T-cell (primary cell): Measurements from ENCODE around the gene CILP2. TPM values are rescaled to one million over a fixed set of nuclear protein-coding genes. Genes with fewer than 3 reads are reported as not detected.

Source experiments
- ATAC-seq, 4 experiments: fragments of 200-7000 bp in 3 of 4; fragments of 150-1000 bp in 1 of 4; cut with Tn5 transposase; replicated peaks in 1 of 4; 1 replicate in 3 of 4; 2 replicates in 1 of 4; pipeline ENCODE4 v1.10.0; 2021; ENCODE audit warnings: moderate library complexity in 3 of 4, mild to moderate bottlenecking in 2 of 4, moderate number of reproducible peaks in 1 of 4
- CTCF ChIA-PET, 2 donors: fragments of 300-600 bp; sonication (Branson Sonifier 250); formaldehyde crosslinking; loops; one replicate each; lab custom pipeline; 2022; ENCODE audit warnings: antibody characterized with exemption in 2 of 2; lab: Charles Lee
- POLR2A ChIA-PET, 2 donors: fragments of 300-600 bp; sonication (Branson Sonifier 250); formaldehyde crosslinking; loops; one replicate each; lab custom pipeline; 2022; ENCODE audit warnings: antibody characterized with exemption in 2 of 2; lab: Charles Lee
- DNase-seq, 35 experiments: peaks; one replicate each; pipeline versions ENCODE4 v3.0.0 to v3.0.0-alpha.2; 2013 to 2023
- H3K27ac ChIP-seq: one replicate; pipeline ENCODE4 v1.5.1; 2013; ENCODE audit warnings: low read length
- H3K27me3 ChIP-seq, 2 experiments: replicated peaks in 1 of 2; 1 replicate in 1 of 2; 2 replicates in 1 of 2; pipeline versions ENCODE4 v1.6.1 to v1.7.0; 2013; ENCODE audit warnings: low read length in 1 of 2, mixed read lengths in 1 of 2; ENCODE audit not compliant: control insufficient read depth in 2 of 2, insufficient read depth in 2 of 2; ENCODE audit errors: extremely low read depth in 1 of 2
- H3K36me3 ChIP-seq, 2 donors: 1 replicate in 1 of 2; 2 replicates in 1 of 2; pipeline versions ENCODE4 v1.6.1 to v1.7.0; 2013; ENCODE audit warnings: low read length in 1 of 2; ENCODE audit not compliant: control insufficient read depth in 2 of 2, insufficient read depth in 1 of 2; ENCODE audit errors: extremely low read depth in 1 of 2
- H3K4me1 ChIP-seq, 2 experiments: 1 replicate in 1 of 2; 2 replicates in 1 of 2; pipeline versions ENCODE4 v1.6.1 to v1.7.0; 2013; ENCODE audit warnings: low read length in 2 of 2, mixed read lengths in 1 of 2; ENCODE audit not compliant: insufficient read depth in 2 of 2, control insufficient read depth in 1 of 2; ENCODE audit errors: extremely low read depth in 1 of 2
- H3K4me3 ChIP-seq, 2 donors: 1 replicate in 1 of 2; 2 replicates in 1 of 2; pipeline versions ENCODE4 v1.5.1 to v1.7.0; 2013; ENCODE audit warnings: mild to moderate bottlenecking in 2 of 2, low read length in 1 of 2, moderate library complexity in 1 of 2; ENCODE audit not compliant: control insufficient read depth in 1 of 2; ENCODE audit errors: extremely low read depth in 1 of 2
- H3K9me3 ChIP-seq: 2 replicates; pipeline ENCODE4 v1.7.0; 2013
- H3K27ac Mint-ChIP-seq, 2 donors: one replicate each; pipeline ENCODE4 v1.8.0; 2020 to 2021; ENCODE audit warnings: mild to moderate bottlenecking in 2 of 2, mixed read lengths in 2 of 2
- H3K27me3 Mint-ChIP-seq, 2 donors: one replicate each; pipeline ENCODE4 v1.8.0; 2021 to 2022; ENCODE audit warnings: mixed read lengths in 2 of 2
- H3K36me3 Mint-ChIP-seq: one replicate; pipeline ENCODE4 v1.8.0; 2021; ENCODE audit warnings: mixed read lengths
- H3K4me1 Mint-ChIP-seq, 3 donors: one replicate each; pipeline ENCODE4 v1.8.0; 2020 to 2022; ENCODE audit warnings: mixed read lengths in 3 of 3, mild to moderate bottlenecking in 1 of 3
- H3K4me3 Mint-ChIP-seq, 3 donors: one replicate each; pipeline ENCODE4 v1.8.0; 2020 to 2022; ENCODE audit warnings: mild to moderate bottlenecking in 3 of 3, mixed read lengths in 3 of 3, moderate library complexity in 3 of 3
- H3K9me3 Mint-ChIP-seq, 3 donors: one replicate each; pipeline ENCODE4 v1.8.0; 2020 to 2022; ENCODE audit warnings: mixed read lengths in 3 of 3
- WGBS: methylation state at CpG from one replicate; pipeline ENCODE4 v1.1.5; 2013; ENCODE audit warnings: missing lambda C conversion rate; ENCODE audit not compliant: insufficient coverage; 5-methylcytosine and 5-hydroxymethylcytosine counted together
- total RNA-seq, 35 experiments: library from RNA in 6 of 35; stranded (reverse) in 6 of 35; fragments of 120-200 nt in 1 of 35; gene quantifications; one replicate each; pipeline versions ENCODE4 v1.2.1 to v1.2.4 and lab custom pipeline; 2013 to 2026

Gene CILP2
- total RNA-seq, 5 donors from 2014 or later (not counting 1 experiment from before 2014, with no cell fraction given), result 0.23 to 1.3 (median 0.41) TPM

GRCh38 chr19:19550972-19551852, 13.1 kb downstream of the CILP2 start:
- H3K36me3 ChIP-seq, result no peaks in the 10 kb centered on the region
- Mint-ChIP-seq H3K4me1 (peaks cover 0 to 4% (median 3%) of the 10 kb centered on the region in 3 donors), H3K27ac (no peak overlapping the region), H3K27me3 (no peaks in the 10 kb centered on the region), H3K9me3 (no peaks in the 10 kb centered on the region), H3K36me3 (no peaks in the 10 kb centered on the region), H3K4me3 (no peak overlapping the region)
- H3K27ac ChIP-seq, result no peak overlapping the region
- ATAC-seq, result no peak
- H3K9me3 ChIP-seq, result no peaks in the 10 kb centered on the region
- peaks cover 0 to 10% of the 10 kb centered on the region in 2 experiments for H3K4me1 ChIP-seq
- 97% methylated on average over 9 of the region's 10 CpGs for WGBS
- H3K4me3 ChIP-seq, result no peak overlapping the region
- peaks cover 0 to 34% of the 10 kb centered on the region in 2 experiments for H3K27me3 ChIP-seq
- DNase-seq, result no peak
- ChIA-PET CTCF (interaction anchor here in 1 of 2 donors (1.3 kb wide), 1 partner anchor 19 kb away, joined by 4 read pairs; no protein-coding TSS in a partner anchor), POLR2A (no interaction called here)

GRCh38 chr19:19551853-19552192, 13.8 kb downstream of the CILP2 start:
- no peak overlapping the region for H3K27ac Mint-ChIP-seq
- Histone ChIP-seq H3K4me3 (no peak overlapping the region), H3K36me3 (no peaks in the 10 kb centered on the region), H3K4me1 (peaks cover 0 to 10% of the 10 kb centered on the region in 2 experiments), H3K27me3 (peaks cover 0 to 33% of the 10 kb centered on the region in 2 experiments), H3K9me3 (no peaks in the 10 kb centered on the region), H3K27ac (no peak overlapping the region)
- H3K27me3 Mint-ChIP-seq, result no peaks in the 10 kb centered on the region
- CTCF ChIA-PET, result interaction anchor here in 1 of 2 donors (1.3 kb wide), 1 partner anchor 19 kb away, joined by 4 read pairs; no protein-coding TSS in a partner anchor
- 92% methylated on average over 14 of the region's 14 CpGs for WGBS
- no peaks in the 10 kb centered on the region for H3K9me3 Mint-ChIP-seq
- no peaks in the 10 kb centered on the region for H3K36me3 Mint-ChIP-seq
- peaks cover 0 to 4% (median 3%) of the 10 kb centered on the region in 3 donors for H3K4me1 Mint-ChIP-seq
- H3K4me3 Mint-ChIP-seq, result no peak overlapping the region
- DNase-seq (no peak), ATAC-seq (no peak)
- POLR2A ChIA-PET, result no interaction called here

- Mint-ChIP-seq H3K9me3 (no peaks in the 10 kb centered on the region), H3K27ac (no peak overlapping the region), H3K4me3 (no peak overlapping the region), H3K27me3 (no peaks in the 10 kb centered on the region), H3K36me3 (no peaks in the 10 kb centered on the region), H3K4me1 (peaks cover 0 to 4% (median 3%) of the 10 kb centered on the region in 3 donors)
- DNase-seq (peak in 7 of 35 experiments; percentile 17 to 47 (median 26)), ATAC-seq (peak in 2 of 4 experiments; percentile 31 to 53)
- H3K9me3 ChIP-seq, result no peaks in the 10 kb centered on the region
- no peak overlapping the region for H3K27ac ChIP-seq
- H3K27me3 ChIP-seq, result peaks cover 0 to 25% of the 10 kb centered on the region in 2 experiments
- WGBS, result 73% methylated on average over 6 of the region's 6 CpGs
- H3K4me1 ChIP-seq, result peaks cover 0 to 10% of the 10 kb centered on the region in 2 experiments
- no peaks in the 10 kb centered on the region for H3K36me3 ChIP-seq
- H3K4me3 ChIP-seq, result no peak overlapping the region
- CTCF ChIA-PET, result interaction anchor here in 1 of 2 donors (0.6 kb wide), 1 partner anchor 12 kb away, joined by 3 read pairs; no protein-coding TSS in a partner anchor
- POLR2A ChIA-PET, result interaction anchor here in 1 of 2 donors (0.6 kb wide), 1 partner anchor 34 kb away, joined by 9 read pairs; no protein-coding TSS in a partner anchor
Measured at GRCh38 chr19:19552798-19553197, 14.7 kb downstream of the CILP2 start.

GRCh38 chr19:19553670-19554069, 15.6 kb downstream of the CILP2 start:
- ChIA-PET POLR2A (no interaction called here), CTCF (interaction anchor here (0.6 to 1.2 kb wide), 7 partner anchors 13 to 400 kb away, joined by 3 to 6 read pairs (median 4); no protein-coding TSS in a partner anchor)
- Mint-ChIP-seq H3K27me3 (no peaks in the 10 kb centered on the region), H3K27ac (no peak overlapping the region), H3K4me3 (no peak overlapping the region), H3K9me3 (no peaks in the 10 kb centered on the region), H3K36me3 (peaks cover 2% of the 10 kb centered on the region), H3K4me1 (peaks cover 3 to 5% (median 3%) of the 10 kb centered on the region in 3 donors)
- Histone ChIP-seq H3K27me3 (peaks cover 0 to 17% of the 10 kb centered on the region in 2 experiments), H3K27ac (no peak overlapping the region), H3K9me3 (no peaks in the 10 kb centered on the region), H3K4me1 (peaks cover 0 to 10% of the 10 kb centered on the region in 2 experiments), H3K4me3 (no peak overlapping the region), H3K36me3 (no peaks in the 10 kb centered on the region)
- WGBS, result 88% methylated on average over 7 of the region's 10 CpGs
- DNase-seq, result no peak
- no peak for ATAC-seq

- H3K36me3 ChIP-seq, result no peaks in the 10 kb centered on the region
- no peak overlapping the region for H3K27ac ChIP-seq
- POLR2A ChIA-PET, result no interaction called here
- peaks cover 8% of the 10 kb centered on the region for H3K36me3 Mint-ChIP-seq
- H3K9me3 ChIP-seq, result no peaks in the 10 kb centered on the region
- H3K9me3 Mint-ChIP-seq, result no peaks in the 10 kb centered on the region
- DNase-seq, result peak in 23 of 35 experiments; percentile 22 to 70 (median 39)
- H3K27ac Mint-ChIP-seq, result no peak overlapping the region
- no peaks in the 10 kb centered on the region for H3K27me3 Mint-ChIP-seq
- H3K4me3 ChIP-seq, result no peak overlapping the region
- H3K4me1 ChIP-seq, result peaks cover 2 to 11% of the 10 kb centered on the region in 2 experiments
- 78% methylated on average over 23 of the region's 34 CpGs for WGBS
- no peak overlapping the region for H3K4me3 Mint-ChIP-seq
- ATAC-seq, result peak; percentile 53 to 68 (median 57)
- peaks cover 9 to 11% (median 10%) of the 10 kb centered on the region in 3 donors for H3K4me1 Mint-ChIP-seq
- CTCF ChIA-PET, result interaction anchor here (0.5 to 1.2 kb wide), 8 partner anchors 12 to 400 kb away, joined by 3 to 6 read pairs (median 4); no protein-coding TSS in a partner anchor
- peaks cover 0 to 12% of the 10 kb centered on the region in 2 experiments for H3K27me3 ChIP-seq
Measured at GRCh38 chr19:19554074-19555023, 16.3 kb downstream of the CILP2 start.
